A673 (cell line): ENCODE results near the gene DNHD1. TPM values are rescaled to one million over a fixed set of nuclear protein-coding genes. Genes with fewer than 3 reads are reported as not detected.

Source experiments
- BruUV-seq: library from RNA; stranded (reverse); fragments of 400-500 nt; replicated peaks from 2 replicates; lab custom pipeline; 2021; lab: Mats Ljungman, UMichigan
- CTCF ChIA-PET: fragments of 300-600 bp; sonication (Branson Sonifier 250); formaldehyde crosslinking; loops from one replicate; lab custom pipeline; 2022; ENCODE audit warnings: antibody characterized with exemption; lab: Charles Lee
- POLR2A ChIA-PET: fragments of 300-600 bp; sonication (Branson Sonifier 250); formaldehyde crosslinking; loops from one replicate; lab custom pipeline; 2022; ENCODE audit warnings: antibody characterized with exemption; ENCODE audit not compliant: low non-redundant PET; lab: Charles Lee
- DNase-seq: peaks from one replicate; pipeline ENCODE4 v3.0.0-alpha.2; 2015; ENCODE audit warnings: low spot score
- H3K27ac ChIP-seq: fragments of 200-600 bp; sonication (generic); 2 replicates; pipeline ENCODE4 v1.5.1; 2016; ENCODE audit warnings: mixed run types, low read depth, mild to moderate bottlenecking, mixed read lengths, antibody characterized with exemption, low read length; ENCODE audit not compliant: poor library complexity, severe bottlenecking
- H3K27me3 ChIP-seq: fragments of 200-600 bp; sonication (generic); replicated peaks from 2 replicates; pipeline ENCODE4 v1.6.1; 2017; ENCODE audit warnings: mixed run types, low read depth, mild to moderate bottlenecking, mixed read lengths, antibody characterized with exemption, low read length; ENCODE audit not compliant: insufficient read depth, poor library complexity
- H3K36me3 ChIP-seq: fragments of 200-600 bp; sonication (generic); 2 replicates; pipeline ENCODE4 v1.6.1; 2016; ENCODE audit warnings: mixed run types, mild to moderate bottlenecking, mixed read lengths, antibody characterized with exemption, low read length; ENCODE audit not compliant: insufficient read depth, poor library complexity, severe bottlenecking
- H3K4me1 ChIP-seq: fragments of 200-600 bp; sonication (generic); 2 replicates; pipeline ENCODE4 v1.6.1; 2017; ENCODE audit warnings: mixed run types, mild to moderate bottlenecking, mixed read lengths, antibody characterized with exemption, low read length; ENCODE audit not compliant: insufficient read depth, poor library complexity, severe bottlenecking
- H3K4me3 ChIP-seq: fragments of 200-600 bp; sonication (generic); 2 replicates; pipeline ENCODE4 v1.5.1; 2016; ENCODE audit warnings: low read depth, mixed run types, mild to moderate bottlenecking, mixed read lengths, low read length; ENCODE audit not compliant: poor library complexity, severe bottlenecking
- H3K9me3 ChIP-seq: fragments of 200-600 bp; sonication (generic); 2 replicates; pipeline ENCODE4 v1.6.1; 2016; ENCODE audit warnings: mixed run types, low read depth, mild to moderate bottlenecking, mixed read lengths, antibody characterized with exemption, low read length; ENCODE audit not compliant: poor library complexity, severe bottlenecking
- CTCF ChIP-seq: fragments of 300-800, 200-600 bp; sonication (generic); conservative IDR thresholded peaks from 2 replicates; pipeline ENCODE4 v1.5.1; 2017; ENCODE audit warnings: low read depth, mild to moderate bottlenecking, antibody characterized with exemption, low read length, moderate library complexity, mixed read lengths
- EZH2 ChIP-seq: fragments of 200-600 bp; sonication (generic); IDR thresholded peaks from 2 replicates; pipeline ENCODE4 v1.6.1; 2017; ENCODE audit warnings: borderline replicate concordance, low read depth, mild to moderate bottlenecking, mixed read lengths, antibody characterized with exemption, low read length; ENCODE audit not compliant: poor library complexity, severe bottlenecking
- intact Hi-C: fragments of 100-400 bp; cut with micrococcal nuclease; formaldehyde crosslinking; loops from one replicate; pipeline ENCODE4 v1.10.0; 2022; ENCODE audit not compliant: unreplicated experiment
- total RNA-seq: library from RNA; stranded (reverse); gene quantifications from 2 replicates; pipeline ENCODE4 v1.2.3, GENCODE V29; 2021

DNHD1 gene
- total RNA-seq, 1 experiment from 2014 or later: 20.1 TPM

- Histone ChIP-seq H3K9me3 (no peaks in the 10 kb centered on the region), H3K27ac (no peak overlapping the region), H3K4me3 (no peak overlapping the region), H3K36me3 (peaks cover 39% of the 10 kb centered on the region), H3K4me1 (no peaks in the 10 kb centered on the region), H3K27me3 (no peaks in the 10 kb centered on the region)
- intact Hi-C loops: no loop called here
- ChIA-PET CTCF (no interaction called here), POLR2A (no interaction called here)
- BruUV-seq: no TSS peak
- TF ChIP-seq EZH2: no peak
- DNase-seq: no peak
Observed at GRCh38 chr11:6459099-6459450, 38.0 kb upstream of the DNHD1 start.

GRCh38 chr11:6468712-6469495 lies 28.2 kb upstream of the DNHD1 start:
- no peaks in the 10 kb centered on the region for H3K9me3 ChIP-seq
- no peaks in the 10 kb centered on the region for H3K27me3 ChIP-seq
- no TSS peak for BruUV-seq
- CTCF ChIA-PET: interaction anchor here (0.5 to 1.1 kb wide), 4 partner anchors 25 to 204 kb away, joined by 3 to 7 read pairs (median 4); no protein-coding TSS in a partner anchor
- peaks cover 21% of the 10 kb centered on the region for H3K36me3 ChIP-seq
- POLR2A ChIA-PET: no interaction called here
- no peak overlapping the region for H3K4me3 ChIP-seq
- intact Hi-C loops: loop anchor here (5.0 to 10.0 kb wide), 2 partner anchors 148 to 234 kb away; partner anchors contain the start of genes CNGA4, FHIP1B and TPP1
- peaks cover 30% of the 10 kb centered on the region for H3K4me1 ChIP-seq
- TF ChIP-seq EZH2 (no peak), CTCF (no peak)
- H3K27ac ChIP-seq: peak overlapping the region; percentile 62
- peak; percentile 97 for DNase-seq

- ChIA-PET CTCF (interaction anchor here (0.5 to 1.1 kb wide), 4 partner anchors 26 to 203 kb away, joined by 3 to 7 read pairs (median 4); no protein-coding TSS in a partner anchor), POLR2A (no interaction called here)
- intact Hi-C loops: loop anchor here (5.0 to 10.0 kb wide), 2 partner anchors 148 to 235 kb away; partner anchors contain the start of genes CNGA4, FHIP1B and TPP1
- no TSS peak for BruUV-seq
- Histone ChIP-seq H3K27me3 (no peaks in the 10 kb centered on the region), H3K4me3 (no peak overlapping the region), H3K9me3 (no peaks in the 10 kb centered on the region), H3K27ac (peak overlapping the region; percentile 62), H3K4me1 (peaks cover 30% of the 10 kb centered on the region), H3K36me3 (peaks cover 15% of the 10 kb centered on the region)
- no peak for TF ChIP-seq CTCF
- no peak for TF ChIP-seq EZH2
- DNase-seq: no peak
Observed at GRCh38 chr11:6469599-6469998, 27.5 kb upstream of the DNHD1 start.
